IMR-90 (cell line): Measurements from ENCODE around the gene MARCHF3. TPM values are rescaled to one million over a fixed set of nuclear protein-coding genes. Genes with fewer than 3 reads are reported as not detected.

Source experiments
- ATAC-seq: fragments of 200-7000 bp; cut with Tn5 transposase; 2 replicates; pipeline ENCODE4 v1.9.1; 2020; ENCODE audit warnings: low read depth, mild to moderate bottlenecking, moderate library complexity
- BruUV-seq: library from RNA; stranded (reverse); fragments of 400-500 nt; replicated peaks from 2 replicates; lab custom pipeline; 2021; lab: Mats Ljungman, UMichigan
- CTCF ChIA-PET: fragments of 300-600 bp; formaldehyde crosslinking; extraction: SDS; loops from one replicate; lab custom pipeline; 2021; ENCODE audit warnings: antibody characterized with exemption; lab: Yijun Ruan, JAX
- POLR2A ChIA-PET: fragments of 300-600 bp; sonication (Branson Sonifier 250); formaldehyde crosslinking; loops from one replicate; lab custom pipeline; 2022; ENCODE audit warnings: antibody characterized with exemption; ENCODE audit not compliant: unreplicated experiment; lab: Charles Lee
- DNase-seq: peaks from one replicate; pipeline ENCODE4 v3.0.0; 2013
- H2AFZ ChIP-seq: replicated peaks from 2 replicates; pipeline ENCODE3; 2013; ENCODE audit warnings: low read length, mild to moderate bottlenecking; ENCODE audit not compliant: poor library complexity
- H2AK5ac ChIP-seq: 2 replicates; pipeline ENCODE4 v1.6.1; 2013; ENCODE audit warnings: low read depth, low read length, inconsistent platforms
- H2AK9ac ChIP-seq: replicated peaks from 2 replicates; pipeline ENCODE3; 2013; ENCODE audit warnings: mild to moderate bottlenecking, low read depth, low read length, moderate library complexity; ENCODE audit not compliant: poor library complexity
- H2BK120ac ChIP-seq: 2 replicates; pipeline ENCODE4 v1.6.1; 2013; ENCODE audit warnings: low read depth, low read length, inconsistent platforms
- H2BK15ac ChIP-seq: 3 replicates; pipeline ENCODE4 v1.6.1; 2013; ENCODE audit warnings: low read depth, low read length, inconsistent platforms
- H2BK20ac ChIP-seq: 2 replicates; pipeline ENCODE4 v1.6.1; 2013; ENCODE audit warnings: low read depth, mild to moderate bottlenecking, inconsistent platforms, low read length, moderate library complexity
- H2BK5ac ChIP-seq: 2 replicates; pipeline ENCODE4 v1.6.1; 2013; ENCODE audit warnings: mild to moderate bottlenecking, low read depth, low read length, inconsistent platforms; ENCODE audit not compliant: poor library complexity, severe bottlenecking
- H3K14ac ChIP-seq: replicated peaks from 2 replicates; pipeline ENCODE4 v1.6.1; 2013; ENCODE audit warnings: low read depth, low read length, inconsistent platforms
- H3K18ac ChIP-seq: 2 replicates; pipeline ENCODE4 v1.6.1; 2013; ENCODE audit warnings: low read depth, low read length, control low read depth
- H3K23ac ChIP-seq: 2 replicates; pipeline ENCODE4 v1.6.1; 2013; ENCODE audit warnings: low read depth, low read length, inconsistent platforms
- H3K27ac ChIP-seq: 2 replicates; pipeline ENCODE4 v1.5.1; 2013; ENCODE audit warnings: mild to moderate bottlenecking, control low read depth, low read length; ENCODE audit not compliant: insufficient read depth
- H3K27me3 ChIP-seq: 2 replicates; pipeline ENCODE4 v1.6.1; 2013; ENCODE audit warnings: low read length; ENCODE audit not compliant: control insufficient read depth, insufficient read depth
- H3K36me3 ChIP-seq: 2 replicates; pipeline ENCODE4 v1.6.1; 2013; ENCODE audit warnings: low read length, mixed read lengths; ENCODE audit not compliant: control insufficient read depth, insufficient read depth
- H3K4ac ChIP-seq: 2 replicates; pipeline ENCODE4 v1.6.1; 2013; ENCODE audit warnings: low read depth, low read length, inconsistent platforms
- H3K4me1 ChIP-seq: 2 replicates; pipeline ENCODE4 v1.6.1; 2013; ENCODE audit warnings: low read length, mixed read lengths; ENCODE audit not compliant: control insufficient read depth, insufficient read depth
- H3K4me2 ChIP-seq: 2 replicates; pipeline ENCODE4 v1.6.1; 2013; ENCODE audit warnings: low read depth, mild to moderate bottlenecking, control low read depth, low read length, moderate library complexity
- H3K4me3 ChIP-seq: 2 replicates; pipeline ENCODE4 v1.5.1; 2013; ENCODE audit warnings: low read depth, mild to moderate bottlenecking, control low read depth, low read length, moderate library complexity; ENCODE audit not compliant: insufficient read depth
- H3K56ac ChIP-seq: 2 replicates; pipeline ENCODE4 v1.6.1; 2013; ENCODE audit warnings: low read length, inconsistent platforms; ENCODE audit not compliant: insufficient read depth; ENCODE audit errors: extremely low read depth
- H3K79me1 ChIP-seq, 2 experiments: 2 replicates each; pipeline ENCODE4 v1.6.1; 2013; ENCODE audit warnings: low read length in 2 of 2, inconsistent platforms in 1 of 2, low read depth in 1 of 2
- H3K9ac ChIP-seq: 2 replicates; pipeline ENCODE4 v1.6.1; 2013; ENCODE audit warnings: low read depth, low read length, control low read depth
- H3K9me1 ChIP-seq: 2 replicates; pipeline ENCODE4 v1.6.1; 2013; ENCODE audit warnings: low read length, inconsistent platforms; ENCODE audit not compliant: insufficient read depth
- H3K9me3 ChIP-seq: 2 replicates; pipeline ENCODE4 v1.6.1; 2013; ENCODE audit warnings: low read length; ENCODE audit not compliant: control insufficient read depth, insufficient read depth
- H4K20me1 ChIP-seq: 2 replicates; pipeline ENCODE4 v1.6.1; 2013; ENCODE audit warnings: low read length, inconsistent platforms; ENCODE audit not compliant: insufficient read depth
- H4K5ac ChIP-seq: 2 replicates; pipeline ENCODE4 v1.6.1; 2013; ENCODE audit warnings: mild to moderate bottlenecking, low read depth, low read length, control low read depth
- H4K8ac ChIP-seq, 2 experiments: 2 replicates each; pipeline ENCODE4 v1.6.1; 2013; ENCODE audit warnings: low read depth in 2 of 2, low read length in 2 of 2, control low read depth in 1 of 2, inconsistent platforms in 1 of 2
- H4K91ac ChIP-seq: 2 replicates; pipeline ENCODE4 v1.6.1; 2013; ENCODE audit warnings: low read depth, low read length, inconsistent platforms; ENCODE audit not compliant: insufficient read depth
- BHLHE40 ChIP-seq: fragments of 150-350 bp; IDR thresholded peaks from 2 replicates; pipeline ENCODE4 v1.6.1; 2016; ENCODE audit warnings: mild to moderate bottlenecking, low read depth, low read length
- CEBPB ChIP-seq: IDR thresholded peaks from 2 replicates; pipeline ENCODE4 v1.6.1; 2012; ENCODE audit warnings: low read depth, low read length, improper control_type of control experiment
- ELK1 ChIP-seq: fragments of 150-350 bp; IDR thresholded peaks from 2 replicates; pipeline ENCODE4 v1.6.1; 2016; ENCODE audit warnings: low read depth, mild to moderate bottlenecking, low read length, moderate library complexity, borderline replicate concordance
- FOS ChIP-seq: fragments of 150-350 bp; IDR thresholded peaks from 2 replicates; pipeline ENCODE4 v1.6.1; 2016; ENCODE audit warnings: low read depth, low read length
- MAFK ChIP-seq: IDR thresholded peaks from 2 replicates; pipeline ENCODE4 v1.6.1; 2012; ENCODE audit warnings: low read depth, low read length, improper control_type of control experiment
- MAZ ChIP-seq: IDR thresholded peaks from 2 replicates; pipeline ENCODE4 v1.6.1; 2012; ENCODE audit warnings: low read depth, mild to moderate bottlenecking, low read length, improper control_type of control experiment, moderate library complexity, borderline replicate concordance
- MXI1 ChIP-seq: IDR thresholded peaks from 2 replicates; pipeline ENCODE4 v1.6.1; 2012; ENCODE audit warnings: low read depth, mild to moderate bottlenecking, low read length, moderate library complexity, borderline replicate concordance
- NFE2L2 ChIP-seq: fragments of 150-350 bp; IDR thresholded peaks from 2 replicates; pipeline ENCODE4 v1.6.1; 2016; ENCODE audit warnings: low read depth, mild to moderate bottlenecking, low read length
- POLR2A ChIP-seq: IDR thresholded peaks from 2 replicates; pipeline ENCODE4 v1.6.1; 2012; ENCODE audit warnings: mild to moderate bottlenecking, low read depth, low read length
- RAD21 ChIP-seq: IDR thresholded peaks from 2 replicates; pipeline ENCODE4 v1.6.1; 2012; ENCODE audit warnings: low read length, improper control_type of control experiment
- RCOR1 ChIP-seq: IDR thresholded peaks from 2 replicates; pipeline ENCODE4 v1.6.1; 2012; ENCODE audit warnings: mild to moderate bottlenecking, low read length, improper control_type of control experiment; ENCODE audit not compliant: insufficient replicate concordance
- RFX5 ChIP-seq: IDR thresholded peaks from 2 replicates; pipeline ENCODE4 v1.8.0; 2012; ENCODE audit warnings: low read depth, mild to moderate bottlenecking, low read length, moderate library complexity
- SMC3 ChIP-seq: fragments of 150-350 bp; IDR thresholded peaks from 2 replicates; pipeline ENCODE4 v1.6.1; 2016; ENCODE audit warnings: low read depth, mild to moderate bottlenecking, antibody characterized with exemption, low read length, moderate library complexity
- USF2 ChIP-seq: fragments of 150-350 bp; IDR thresholded peaks from 2 replicates; pipeline ENCODE4 v1.6.1; 2017; ENCODE audit warnings: mild to moderate bottlenecking, antibody characterized with exemption, low read length, low read depth
- WGBS, 2 experiments: methylation state at CpG; one replicate each; pipeline versions ENCODE4 v1.1.5 to v1.1.7; 2013; ENCODE audit warnings: missing lambda C conversion rate in 2 of 2; ENCODE audit not compliant: insufficient read length in 1 of 2; ENCODE audit errors: extremely low coverage in 2 of 2; 5-methylcytosine and 5-hydroxymethylcytosine counted together
- dilution Hi-C: fragments of 300-500 bp; cut with HindIII; formaldehyde crosslinking; loops from one replicate; pipeline ENCODE4 v1.14.3; 2018; ENCODE audit warnings: low sequenced_read_pairs; ENCODE audit not compliant: unreplicated experiment
- in situ Hi-C: fragments of 300-500 bp; cut with MboI; formaldehyde crosslinking; loops from 3 replicates; pipeline ENCODE4 v1.14.3; 2019; ENCODE audit warnings: low sequenced_read_pairs, inconsistent platforms, mixed read lengths
- intact Hi-C: fragments of 100-400 bp; cut with micrococcal nuclease; formaldehyde crosslinking; loops from 2 replicates; pipeline ENCODE4 v1.10.0; 2022
- polyA plus RNA-seq, 3 experiments: library from polyadenylated mRNA; depleted of rRNA; stranded (reverse); fragments of >200 nt; gene quantifications; 2 replicates each; pipeline ENCODE4 v1.2.3, GENCODE V29; 2012; ENCODE audit warnings: low replicate concordance in 1 of 3
- total RNA-seq: library from RNA; depleted of rRNA; stranded (reverse); fragments of >200 nt; gene quantifications from 2 replicates; pipeline ENCODE4 v1.2.3, GENCODE V29; 2012
- TF ChIP-seq, protein P1 (sequence below): conservative IDR thresholded peaks from 2 replicates; pipeline ENCODE4 v1.5.1; 2012; ENCODE audit warnings: mild to moderate bottlenecking, low read depth, low read length, improper control_type of control experiment

Gene MARCHF3
- total and polyA plus RNA-seq, 2 of the 4 experiments (the other 2 are of a cell fraction), result 11.2 to 18.8 TPM

DNA sequence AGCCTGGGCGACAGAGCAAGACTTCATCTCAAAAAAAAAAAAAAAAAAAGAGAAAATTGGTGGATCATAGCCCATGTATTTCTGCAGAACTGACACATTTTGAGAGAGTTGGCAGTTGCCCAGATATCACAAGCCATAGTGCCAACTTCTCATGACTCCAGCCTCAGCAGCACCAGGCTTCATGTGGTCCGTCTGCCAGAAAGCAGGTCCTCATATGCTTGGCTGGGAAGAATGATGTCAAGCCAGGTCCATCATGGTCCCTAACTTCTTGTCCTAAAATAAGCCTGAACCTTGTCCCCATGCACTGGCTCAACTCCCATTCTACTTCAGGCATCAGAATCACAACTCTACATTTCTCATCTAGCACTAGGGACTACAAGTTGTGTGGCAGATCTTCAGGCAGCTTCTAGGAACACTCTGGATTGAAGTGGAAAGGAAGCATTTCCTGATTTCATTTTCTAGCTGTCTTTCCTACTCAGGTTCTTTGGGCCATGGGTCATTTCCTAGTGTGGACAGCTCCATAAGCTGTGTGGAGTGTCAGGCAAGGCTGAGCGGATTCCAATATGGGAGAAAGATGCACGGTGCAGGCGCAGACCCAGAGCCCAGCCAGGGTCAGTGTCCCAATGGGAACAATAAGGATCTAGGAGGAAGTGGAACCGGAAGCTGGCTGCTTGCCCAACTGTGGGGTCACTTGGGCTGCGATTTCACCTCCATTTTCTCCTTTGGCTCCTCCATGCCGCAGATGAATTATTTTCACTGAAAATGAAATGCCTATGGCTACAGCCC lies 163.3 kb downstream of the MARCHF3 start:
- BruUV-seq, result no TSS peak
- Histone ChIP-seq H3K4me2 (no peak overlapping the region), H4K91ac (no peak overlapping the region), H3K9ac (no peak overlapping the region), H3K4ac (no peak overlapping the region), H4K5ac (no peak overlapping the region), H3K36me3 (no peaks in the 10 kb centered on the region), H4K8ac (no peak overlapping the region), H2AK5ac (no peak overlapping the region), H3K27me3 (no peaks in the 10 kb centered on the region), H2BK5ac (no peak overlapping the region), H4K20me1 (no peaks in the 10 kb centered on the region), H2AFZ (no peak overlapping the region), H3K4me1 (peaks cover 3% of the 10 kb centered on the region; the same call in 1 of the 2 replicates), H3K27ac (no peak overlapping the region), H3K79me1 (no peaks in the 10 kb centered on the region; a peak in 1 of 4 replicates), H2BK15ac (no peak overlapping the region), H2BK20ac (no peak overlapping the region), H2BK120ac (no peak overlapping the region), H3K23ac (no peak overlapping the region), H3K4me3 (no peak overlapping the region), H2AK9ac (peak overlapping the region; percentile 26), H3K9me1 (peaks cover 8% of the 10 kb centered on the region; the same call in 1 of the 2 replicates), H3K18ac (no peak overlapping the region), H3K56ac (no peak overlapping the region), H3K9me3 (no peaks in the 10 kb centered on the region), H3K14ac (no peak overlapping the region)
- DNase-seq (no peak), ATAC-seq (no peak)
- dilution Hi-C loops, result no loop called here
- in situ Hi-C loops, result no loop called here
- POLR2A ChIA-PET, result no interaction called here
- CTCF ChIA-PET, result no interaction called here
- intact Hi-C loops, result loop anchor here (10.0 kb wide), 1 partner anchor 518 kb away; no protein-coding TSS in a partner anchor
- WGBS, 2 experiments, result no CpG with 5 or more reads among the region's 8 CpGs
- no peak for TF ChIP-seq SMC3
- no peak for TF ChIP-seq RFX5
- TF ChIP-seq RCOR1, result no peak
- TF ChIP-seq, protein P1, sequence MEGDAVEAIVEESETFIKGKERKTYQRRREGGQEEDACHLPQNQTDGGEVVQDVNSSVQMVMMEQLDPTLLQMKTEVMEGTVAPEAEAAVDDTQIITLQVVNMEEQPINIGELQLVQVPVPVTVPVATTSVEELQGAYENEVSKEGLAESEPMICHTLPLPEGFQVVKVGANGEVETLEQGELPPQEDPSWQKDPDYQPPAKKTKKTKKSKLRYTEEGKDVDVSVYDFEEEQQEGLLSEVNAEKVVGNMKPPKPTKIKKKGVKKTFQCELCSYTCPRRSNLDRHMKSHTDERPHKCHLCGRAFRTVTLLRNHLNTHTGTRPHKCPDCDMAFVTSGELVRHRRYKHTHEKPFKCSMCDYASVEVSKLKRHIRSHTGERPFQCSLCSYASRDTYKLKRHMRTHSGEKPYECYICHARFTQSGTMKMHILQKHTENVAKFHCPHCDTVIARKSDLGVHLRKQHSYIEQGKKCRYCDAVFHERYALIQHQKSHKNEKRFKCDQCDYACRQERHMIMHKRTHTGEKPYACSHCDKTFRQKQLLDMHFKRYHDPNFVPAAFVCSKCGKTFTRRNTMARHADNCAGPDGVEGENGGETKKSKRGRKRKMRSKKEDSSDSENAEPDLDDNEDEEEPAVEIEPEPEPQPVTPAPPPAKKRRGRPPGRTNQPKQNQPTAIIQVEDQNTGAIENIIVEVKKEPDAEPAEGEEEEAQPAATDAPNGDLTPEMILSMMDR, result no peak
- no peak for TF ChIP-seq MAZ
- TF ChIP-seq MAFK, result no peak
- no peak for TF ChIP-seq CEBPB
- TF ChIP-seq RAD21, result no peak
- TF ChIP-seq POLR2A, result no peak
- TF ChIP-seq ELK1, result no peak
- no peak for TF ChIP-seq BHLHE40
- TF ChIP-seq NFE2L2, result no peak
- TF ChIP-seq MXI1, result no peak
- TF ChIP-seq USF2, result no peak
- TF ChIP-seq FOS, result no peak
